ENCODE results near the gene ZNF547. TPM values are rescaled to one million over a fixed set of nuclear protein-coding genes. Genes with fewer than 3 reads are reported as not detected.

ZNF547 gene
- total RNA-seq, 1 donor from 2014 or later = 9.5 TPM

GRCh38 chr19:57376151-57376550, 12.8 kb downstream of the ZNF547 start:
- Mint-ChIP-seq H3K27me3 (ENCODE audit: unreplicated experiment) (peaks cover 2% of the 10 kb centered on the region), H3K36me3 (ENCODE audit: unreplicated experiment) (peaks cover 75% of the 10 kb centered on the region), H3K4me3 (ENCODE audit: unreplicated experiment) (no peak overlapping the region), H3K27ac (ENCODE audit: unreplicated experiment) (no peak overlapping the region), H3K9me3 (ENCODE audit: unreplicated experiment) (peaks cover 9% of the 10 kb centered on the region), H3K4me1 (ENCODE audit: low read depth, unreplicated experiment) (no peaks in the 10 kb centered on the region)
- TF ChIP-seq CTCF (IDR thresholded peaks at IDR 0.05; ENCODE audit: partially characterized antibody, unreplicated experiment) = no peak
- no peak for DNase-seq

- H3K27me3 Mint-ChIP-seq (ENCODE audit: unreplicated experiment) = peaks cover 2% of the 10 kb centered on the region
- no peak overlapping the region for H3K27ac Mint-ChIP-seq (ENCODE audit: unreplicated experiment)
- H3K4me1 Mint-ChIP-seq (ENCODE audit: low read depth, unreplicated experiment) = no peaks in the 10 kb centered on the region
- TF ChIP-seq CTCF (IDR thresholded peaks at IDR 0.05; ENCODE audit: partially characterized antibody, unreplicated experiment) = no peak
- no peak for DNase-seq
- no peak overlapping the region for H3K4me3 Mint-ChIP-seq (ENCODE audit: unreplicated experiment)
- peaks cover 9% of the 10 kb centered on the region for H3K9me3 Mint-ChIP-seq (ENCODE audit: unreplicated experiment)
- H3K36me3 Mint-ChIP-seq (ENCODE audit: unreplicated experiment) = peaks cover 64% of the 10 kb centered on the region
Observed at GRCh38 chr19:57377498-57378146, 14.3 kb downstream of the ZNF547 start.

- H3K9me3 Mint-ChIP-seq (ENCODE audit: unreplicated experiment) = peaks cover 3% of the 10 kb centered on the region
- no peak for DNase-seq
Observed at GRCh38 chr19:57380923-57381322, 17.6 kb downstream of the ZNF547 start.

GRCh38 chr19:57382806-57383488, 19.6 kb downstream of the ZNF547 start:
- H3K4me3 Mint-ChIP-seq (ENCODE audit: unreplicated experiment) = no peak overlapping the region
- no peak overlapping the region for H3K27ac Mint-ChIP-seq (ENCODE audit: unreplicated experiment)
- H3K9me3 Mint-ChIP-seq (ENCODE audit: unreplicated experiment) = no peaks in the 10 kb centered on the region
- peaks cover 17% of the 10 kb centered on the region for H3K36me3 Mint-ChIP-seq (ENCODE audit: unreplicated experiment)
- H3K4me1 Mint-ChIP-seq (ENCODE audit: low read depth, unreplicated experiment) = no peaks in the 10 kb centered on the region
- TF ChIP-seq CTCF (IDR thresholded peaks at IDR 0.05; ENCODE audit: partially characterized antibody, unreplicated experiment) = no peak
- DNase-seq = no peak
- no peaks in the 10 kb centered on the region for H3K27me3 Mint-ChIP-seq (ENCODE audit: unreplicated experiment)

More at GRCh38 chr19:57380923-57381322, 17.6 kb downstream of the ZNF547 start:
- TF ChIP-seq CTCF (IDR thresholded peaks at IDR 0.05; ENCODE audit: partially characterized antibody, unreplicated experiment) = no peak
- H3K4me1 Mint-ChIP-seq (ENCODE audit: low read depth, unreplicated experiment) = no peaks in the 10 kb centered on the region
- H3K36me3 Mint-ChIP-seq (ENCODE audit: unreplicated experiment) = peaks cover 36% of the 10 kb centered on the region
- H3K27me3 Mint-ChIP-seq (ENCODE audit: unreplicated experiment) = no peaks in the 10 kb centered on the region
- no peak overlapping the region for H3K27ac Mint-ChIP-seq (ENCODE audit: unreplicated experiment)
- H3K4me3 Mint-ChIP-seq (ENCODE audit: unreplicated experiment) = no peak overlapping the region

- peak overlapping the region; percentile 98 for H3K4me3 Mint-ChIP-seq (ENCODE audit: unreplicated experiment)
- TF ChIP-seq CTCF (IDR thresholded peaks at IDR 0.05; ENCODE audit: partially characterized antibody, unreplicated experiment) = no peak
- H3K27me3 Mint-ChIP-seq (ENCODE audit: unreplicated experiment) = peaks cover 7% of the 10 kb centered on the region
- no peak for DNase-seq
- H3K9me3 Mint-ChIP-seq (ENCODE audit: unreplicated experiment) = peaks cover 8% of the 10 kb centered on the region
- H3K27ac Mint-ChIP-seq (ENCODE audit: unreplicated experiment) = peak overlapping the region; percentile 92
- H3K4me1 Mint-ChIP-seq (ENCODE audit: low read depth, unreplicated experiment) = peaks cover 5% of the 10 kb centered on the region
- peaks cover 2% of the 10 kb centered on the region for H3K36me3 Mint-ChIP-seq (ENCODE audit: unreplicated experiment)
Observed at GRCh38 chr19:57389194-57389729, 25.9 kb downstream of the ZNF547 start.

Measured in glutamatergic neuron (in vitro differentiated cells).